GM12865 (cell line): Measurements from ENCODE around the gene CFAP299.

Source experiments
- DNase-seq: peaks from one replicate; pipeline ENCODE4 v3.0.0; 2010; ENCODE audit warnings: low read depth
- H3K4me3 ChIP-seq: 2 replicates; pipeline ENCODE4 v1.5.1; 2011; ENCODE audit warnings: mild to moderate bottlenecking, low read depth, low read length, control low read depth
- CTCF ChIP-seq: IDR thresholded peaks from 2 replicates; pipeline ENCODE4 v1.5.1; 2011; ENCODE audit warnings: low read length, control low read depth, low read depth, inconsistent platforms; ENCODE audit not compliant: insufficient read depth; ENCODE audit errors: missing control alignments

Gene CFAP299

DNA sequence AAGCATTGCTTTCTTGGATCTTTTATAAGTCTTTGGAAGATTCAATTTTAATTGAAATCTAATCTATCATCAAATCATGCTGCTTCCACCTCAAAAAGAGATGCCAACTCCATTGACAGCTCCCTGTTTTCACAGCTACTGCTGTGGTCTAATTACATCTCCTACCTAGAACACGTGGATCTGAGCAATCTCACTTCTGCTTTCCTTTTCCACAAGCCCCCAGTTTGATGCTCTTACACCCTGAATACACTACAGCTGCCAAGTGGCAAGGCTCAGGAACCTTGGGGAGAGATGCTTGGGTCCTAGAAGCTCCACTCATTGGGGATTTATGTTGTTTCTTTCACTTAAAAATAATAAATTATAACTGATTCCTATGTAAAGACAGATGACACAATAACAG, 172.0 kb downstream of the CFAP299 start:
- no peak for TF ChIP-seq CTCF
- DNase-seq, result peak; percentile 17

GRCh38 chr4:80515496-80515895, 180.0 kb downstream of the CFAP299 start:
- DNase-seq, result no peak
- TF ChIP-seq CTCF, result no peak
- no peak overlapping the region for H3K4me3 ChIP-seq

More for the DNA sequence above, 172.0 kb downstream of the CFAP299 start:
- H3K4me3 ChIP-seq, result no peak overlapping the region

- no peak overlapping the region for H3K4me3 ChIP-seq
- DNase-seq, result no peak
- no peak for TF ChIP-seq CTCF
Measured at GRCh38 chr4:80521438-80521837, 185.9 kb downstream of the CFAP299 start.

- no peak for DNase-seq
- no peak overlapping the region for H3K4me3 ChIP-seq
- TF ChIP-seq CTCF, result no peak
Measured at GRCh38 chr4:80526697-80527096, 191.2 kb downstream of the CFAP299 start.

GRCh38 chr4:80529026-80529425, 193.5 kb downstream of the CFAP299 start:
- no peak for TF ChIP-seq CTCF
- no peak overlapping the region for H3K4me3 ChIP-seq
- DNase-seq, result no peak

DNA sequence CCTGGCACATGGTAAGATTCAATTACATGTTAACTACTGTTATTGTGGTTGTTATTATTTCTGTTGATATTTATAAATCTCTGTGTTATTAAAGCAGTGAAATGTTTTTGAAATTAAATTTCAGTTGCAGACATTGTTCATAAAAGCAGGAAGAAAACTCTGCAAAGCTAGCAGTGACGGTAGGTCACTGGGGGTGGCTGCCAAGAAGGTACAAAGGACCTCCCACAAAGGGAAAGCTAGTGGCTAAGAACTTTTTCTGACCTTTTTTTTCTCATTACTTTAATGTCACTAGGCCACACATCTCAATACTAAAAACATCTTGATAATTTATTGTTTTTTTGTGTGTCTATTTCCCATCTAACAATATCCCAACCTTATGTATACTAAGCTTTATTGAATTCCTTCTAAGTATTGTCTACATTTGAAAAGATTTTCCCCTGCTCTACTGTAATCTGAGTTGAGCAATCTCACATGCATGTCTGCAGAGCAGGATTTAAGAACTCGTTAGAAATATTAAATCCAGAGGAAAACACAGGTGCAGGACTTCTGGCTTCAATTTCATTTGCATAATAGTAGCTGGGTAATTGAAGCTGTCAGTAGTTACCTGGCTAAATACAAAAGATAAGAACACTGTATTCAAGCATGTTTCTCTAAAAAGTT, 197.3 kb downstream of the CFAP299 start:
- DNase-seq, result no peak
- no peak overlapping the region for H3K4me3 ChIP-seq
- TF ChIP-seq CTCF, result no peak

GRCh38 chr4:80535551-80535950, 200.0 kb downstream of the CFAP299 start:
- no peak overlapping the region for H3K4me3 ChIP-seq
- no peak for TF ChIP-seq CTCF
- DNase-seq, result no peak
